Esophagus muscularis mucosa (tissue), 4 donors: Measurements from ENCODE around the gene SDF4. TPM values are rescaled to one million over a fixed set of nuclear protein-coding genes. Genes with fewer than 3 reads are reported as not detected.

Experiments
- DNase-seq: peaks from one replicate; pipeline ENCODE4 v3.0.0-alpha.2; 2017; ENCODE audit errors: extremely low spot score
- H3K27ac ChIP-seq, 4 donors: fragments of 200-600 bp; sonication (generic); replicated peaks in 1 of 4; 1 replicate in 3 of 4; 2 replicates in 1 of 4; pipeline ENCODE4 v1.5.1; 2016 to 2019; ENCODE audit warnings: mild to moderate bottlenecking in 1 of 4
- H3K27me3 ChIP-seq, 4 donors: fragments of 200-600 bp; sonication (generic); one replicate each; pipeline versions ENCODE4 v1.5.1 to v1.6.0; 2016 to 2019
- H3K36me3 ChIP-seq, 4 donors: fragments of 200-600 bp; sonication (generic); one replicate each; pipeline ENCODE4 v1.5.1; 2016 to 2019
- H3K4me1 ChIP-seq, 4 donors: fragments of 200-600 bp; sonication (generic); one replicate each; pipeline ENCODE4 v1.5.1; 2016 to 2019
- H3K4me3 ChIP-seq, 4 donors: fragments of 200-600 bp; sonication (generic); 1 replicate in 2 of 4; 2 replicates in 2 of 4; pipeline ENCODE4 v1.5.1; 2016 to 2019; ENCODE audit warnings: mild to moderate bottlenecking in 4 of 4, moderate library complexity in 1 of 4
- H3K9me3 ChIP-seq, 4 donors: fragments of 200-600 bp; sonication (generic); 1 replicate in 3 of 4; 2 replicates in 1 of 4; pipeline ENCODE4 v1.5.1; 2016 to 2019
- CTCF ChIP-seq, 3 experiments: fragments of 200-600 bp in 2 of 3; fragments of 450-650 bp in 1 of 3; sonication (generic) in 2 of 3; IDR thresholded peaks; one replicate each; pipeline ENCODE4 v1.5.1; 2017 to 2019; ENCODE audit warnings: antibody characterized with exemption in 3 of 3, mild to moderate bottlenecking in 2 of 3, moderate library complexity in 1 of 3
- EP300 ChIP-seq: sonication (generic); formaldehyde crosslinking; IDR thresholded peaks from one replicate; pipeline ENCODE4 v1.6.1; 2017; ENCODE audit warnings: antibody characterized with exemption
- POLR2A ChIP-seq: fragments of 450-650 bp; IDR thresholded peaks from one replicate; pipeline ENCODE4 v1.6.1; 2017; ENCODE audit warnings: antibody characterized with exemption, moderate library complexity, mild to moderate bottlenecking, low read depth
- POLR2AphosphoS5 ChIP-seq, 2 donors: sonication (generic); formaldehyde crosslinking; IDR thresholded peaks; one replicate each; pipeline ENCODE4 v1.6.1; 2017; ENCODE audit warnings: antibody characterized with exemption in 2 of 2
- WGBS: methylation state at CpG from one replicate; pipeline ENCODE4 v1.1.5; 2018; 5-methylcytosine and 5-hydroxymethylcytosine counted together
- intact Hi-C: fragments of 100-400 bp; cut with DNase I; formaldehyde crosslinking; loops from one replicate; pipeline ENCODE4 v1.15.1; 2023
- total RNA-seq, 4 donors: library from RNA; depleted of rRNA; stranded (reverse); fragments of >200 nt; gene quantifications; one replicate each; pipeline versions ENCODE4 v1.1.0 to v1.2.1, GENCODE V29; 2016

Gene SDF4
- total RNA-seq, 4 donors from 2014 or later, result 88.5 to 125 (median 107) TPM

- TF ChIP-seq CTCF (IDR thresholded peaks at IDR 0.05) (no peak), POLR2AphosphoS5 (IDR thresholded peaks at IDR 0.05) (no peak), POLR2A (no peak), EP300 (no peak)
- Histone ChIP-seq H3K36me3 (peaks cover 33 to 67% (median 60%) of the 10 kb centered on the region in 4 donors), H3K4me1 (peaks cover 29 to 61% (median 40%) of the 10 kb centered on the region in 4 donors), H3K27me3 (no peaks in the 10 kb centered on the region), H3K27ac (no peak overlapping the region), H3K4me3 (no peak overlapping the region), H3K9me3 (no peaks in the 10 kb centered on the region)
- intact Hi-C loops, result no loop called here
- no peak for DNase-seq
- 93% methylated on average over 25 of the region's 39 CpGs for WGBS
Observed at GRCh38 chr1:1267488-1268283, 35.9 kb upstream of the SDF4 start.

- Histone ChIP-seq H3K27ac (no peak overlapping the region), H3K9me3 (no peaks in the 10 kb centered on the region), H3K4me3 (no peak overlapping the region), H3K4me1 (peaks cover 5 to 33% (median 15%) of the 10 kb centered on the region in 4 donors), H3K27me3 (no peaks in the 10 kb centered on the region), H3K36me3 (peaks cover 43 to 93% (median 84%) of the 10 kb centered on the region in 4 donors)
- intact Hi-C loops, result no loop called here
- DNase-seq, result no peak
- TF ChIP-seq EP300 (no peak), POLR2A (no peak), CTCF (IDR thresholded peaks at IDR 0.05) (no peak), POLR2AphosphoS5 (IDR thresholded peaks at IDR 0.05) (no peak)
- 73% methylated on average over 10 of the region's 10 CpGs for WGBS
Observed at GRCh38 chr1:1264868-1265272, 33.1 kb upstream of the SDF4 start.

GRCh38 chr1:1264026-1264425, 32.2 kb upstream of the SDF4 start:
- Histone ChIP-seq H3K27ac (no peak overlapping the region), H3K27me3 (no peaks in the 10 kb centered on the region), H3K36me3 (peaks cover 46 to 99% (median 92%) of the 10 kb centered on the region in 4 donors), H3K9me3 (no peaks in the 10 kb centered on the region), H3K4me3 (no peak overlapping the region), H3K4me1 (peaks cover 0 to 26% (median 12%) of the 10 kb centered on the region in 4 donors)
- WGBS, result 82% methylated on average over 9 of the region's 9 CpGs
- TF ChIP-seq POLR2AphosphoS5 (IDR thresholded peaks at IDR 0.05) (no peak), POLR2A (no peak), CTCF (IDR thresholded peaks at IDR 0.05) (no peak), EP300 (no peak)
- intact Hi-C loops, result no loop called here
- no peak for DNase-seq

- intact Hi-C loops, result no loop called here
- no peak overlapping the region for H3K4me3 ChIP-seq
- H3K9me3 ChIP-seq, result no peaks in the 10 kb centered on the region
- peaks cover 47 to 100% (median 93%) of the 10 kb centered on the region in 4 donors for H3K36me3 ChIP-seq
- H3K27ac ChIP-seq, result no peak overlapping the region
- WGBS, result 97% methylated on average over 4 of the region's 8 CpGs
- TF ChIP-seq POLR2A, result no peak
- no peaks in the 10 kb centered on the region for H3K27me3 ChIP-seq
- peaks cover 0 to 22% (median 8%) of the 10 kb centered on the region in 4 donors for H3K4me1 ChIP-seq
- DNase-seq, result no peak
Observed at GRCh38 chr1:1262758-1263157, 31.0 kb upstream of the SDF4 start.

GRCh38 chr1:1262071-1262470, 30.3 kb upstream of the SDF4 start:
- DNase-seq, result no peak
- 96% methylated on average over 17 of the region's 17 CpGs for WGBS
- H3K36me3 ChIP-seq, result peaks cover 44 to 100% (median 88%) of the 10 kb centered on the region in 4 donors
- TF ChIP-seq POLR2AphosphoS5 (IDR thresholded peaks at IDR 0.05) (no peak), POLR2A (no peak), EP300 (no peak), CTCF (IDR thresholded peaks at IDR 0.05) (no peak)
- H3K27me3 ChIP-seq, result no peaks in the 10 kb centered on the region
- no peak overlapping the region for H3K27ac ChIP-seq
- intact Hi-C loops, result no loop called here
- H3K4me3 ChIP-seq, result no peak overlapping the region
- no peaks in the 10 kb centered on the region for H3K9me3 ChIP-seq
- peaks cover 0 to 23% (median 8%) of the 10 kb centered on the region in 4 donors for H3K4me1 ChIP-seq
